ENCODE measurements around the gene SEC16A.

The SEC16A gene

GRCh38 chr9:136525207-136525606, 42.4 kb upstream of the SEC16A start:
- Mint-ChIP-seq H3K27ac (no peak overlapping the region), H3K36me3 (no peaks in the 10 kb centered on the region), H3K9me3 (ENCODE audit: low read depth) (no peaks in the 10 kb centered on the region), H3K4me3 (no peak overlapping the region), H3K4me1 (ENCODE audit: low read depth) (peaks cover 8% of the 10 kb centered on the region), H3K27me3 (no peaks in the 10 kb centered on the region)

GRCh38 chr9:136522314-136523237, 39.7 kb upstream of the SEC16A start:
- H3K27ac Mint-ChIP-seq: no peak overlapping the region

DNA sequence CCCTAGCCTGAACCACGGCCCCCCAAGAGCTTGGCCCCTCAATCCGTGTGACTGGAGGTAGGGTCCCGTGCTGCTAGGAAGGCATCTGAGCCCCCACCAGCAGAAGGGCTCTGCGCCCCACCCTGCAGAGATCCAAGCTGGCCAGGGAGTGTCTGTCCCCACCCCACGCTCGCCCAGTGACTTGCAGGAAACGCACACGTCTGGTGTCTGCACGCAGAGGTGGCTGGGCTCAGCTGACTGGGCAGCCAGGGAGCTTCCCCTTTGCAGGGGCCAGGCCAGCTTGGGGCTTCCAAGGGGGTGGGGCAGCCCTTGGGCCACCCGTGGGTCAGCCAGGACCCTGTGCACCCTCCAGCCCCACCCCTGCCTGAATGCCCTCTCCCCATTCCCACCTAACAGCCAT, 38.7 kb upstream of the SEC16A start:
- Mint-ChIP-seq H3K27me3 (no peaks in the 10 kb centered on the region), H3K4me3 (no peak overlapping the region), H3K36me3 (no peaks in the 10 kb centered on the region), H3K4me1 (ENCODE audit: low read depth) (no peaks in the 10 kb centered on the region), H3K27ac (no peak overlapping the region), H3K9me3 (ENCODE audit: low read depth) (no peaks in the 10 kb centered on the region)

More at GRCh38 chr9:136522314-136523237, 39.7 kb upstream of the SEC16A start:
- H3K9me3 Mint-ChIP-seq (ENCODE audit: low read depth): no peaks in the 10 kb centered on the region
- no peaks in the 10 kb centered on the region for H3K4me1 Mint-ChIP-seq (ENCODE audit: low read depth)
- H3K36me3 Mint-ChIP-seq: no peaks in the 10 kb centered on the region
- no peak overlapping the region for H3K4me3 Mint-ChIP-seq
- no peaks in the 10 kb centered on the region for H3K27me3 Mint-ChIP-seq

DNA sequence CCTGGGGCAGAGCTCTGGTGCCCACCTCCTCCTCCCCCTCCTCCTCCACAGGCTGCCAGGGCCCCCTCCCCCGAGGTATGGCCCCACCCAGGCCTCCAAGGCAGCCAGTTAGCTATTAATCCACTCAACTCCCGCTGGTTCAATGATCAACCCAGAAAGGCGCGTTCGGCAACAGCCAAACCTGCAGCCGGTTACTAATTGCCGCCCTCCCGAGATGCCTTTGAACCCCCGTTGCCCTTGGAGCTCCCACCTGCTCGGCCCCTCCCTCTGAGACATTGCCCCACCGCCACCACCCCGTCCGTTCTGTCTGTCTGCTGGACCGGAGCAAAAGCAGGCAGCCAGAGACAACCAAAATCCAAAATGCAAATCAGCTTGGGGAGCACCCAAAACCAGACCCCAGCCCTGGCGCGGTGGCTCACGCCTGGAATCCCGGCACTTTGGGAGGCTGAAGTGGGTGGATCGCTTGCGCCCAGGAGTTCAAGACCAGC, 37.3 kb upstream of the SEC16A start:
- Mint-ChIP-seq H3K4me1 (ENCODE audit: low read depth) (no peaks in the 10 kb centered on the region), H3K27me3 (no peaks in the 10 kb centered on the region), H3K4me3 (no peak overlapping the region), H3K27ac (no peak overlapping the region), H3K36me3 (no peaks in the 10 kb centered on the region), H3K9me3 (ENCODE audit: low read depth) (no peaks in the 10 kb centered on the region)

DNA sequence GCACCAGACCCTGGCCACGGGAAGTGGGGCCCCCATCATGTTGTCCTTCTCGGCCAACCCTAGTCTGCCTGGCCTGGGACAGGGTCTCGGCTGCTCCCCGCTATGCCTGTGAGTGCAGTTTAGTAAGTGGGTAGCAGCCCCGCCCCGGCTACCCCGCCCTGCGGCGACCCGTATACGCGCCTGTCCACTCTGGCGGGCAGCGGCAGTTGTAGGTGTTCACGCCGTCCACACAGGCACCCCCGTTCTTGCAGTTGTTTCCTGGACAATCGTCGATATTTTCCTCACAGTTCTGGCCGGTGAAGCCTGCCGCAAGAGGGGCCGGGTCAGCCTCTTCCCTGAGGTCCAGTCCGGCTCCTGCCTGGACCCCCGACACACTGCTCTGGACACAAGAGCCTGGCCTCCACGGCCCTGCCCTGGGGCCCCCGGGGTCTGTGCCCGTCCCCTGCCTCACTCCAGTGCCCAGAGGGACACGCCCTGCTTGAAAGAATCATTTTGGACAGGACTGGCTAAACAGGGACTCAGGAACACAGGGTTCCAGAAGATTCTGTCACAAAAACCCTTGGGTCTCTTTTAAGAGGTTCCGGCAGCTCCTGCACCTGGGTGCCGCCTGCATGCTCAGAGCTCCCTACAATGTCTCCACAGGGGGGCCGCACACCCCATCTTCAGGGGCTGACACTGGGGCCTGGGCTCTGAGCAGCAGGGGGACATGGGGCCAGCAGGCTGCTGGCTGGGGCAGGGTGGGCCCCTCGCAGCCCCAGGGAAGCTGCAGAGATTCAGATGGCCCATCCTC, 36.6 kb upstream of the SEC16A start:
- Mint-ChIP-seq H3K36me3 (no peaks in the 10 kb centered on the region), H3K4me1 (ENCODE audit: low read depth) (no peaks in the 10 kb centered on the region), H3K27ac (no peak overlapping the region), H3K4me3 (no peak overlapping the region), H3K9me3 (ENCODE audit: low read depth) (no peaks in the 10 kb centered on the region), H3K27me3 (no peaks in the 10 kb centered on the region)

- H3K4me1 Mint-ChIP-seq (ENCODE audit: low read depth): no peaks in the 10 kb centered on the region
- no peaks in the 10 kb centered on the region for H3K27me3 Mint-ChIP-seq
- H3K4me3 Mint-ChIP-seq: no peak overlapping the region
- H3K9me3 Mint-ChIP-seq (ENCODE audit: low read depth): no peaks in the 10 kb centered on the region
- no peak overlapping the region for H3K27ac Mint-ChIP-seq
- no peaks in the 10 kb centered on the region for H3K36me3 Mint-ChIP-seq
These were observed 35.8 kb upstream of the SEC16A start for GRCh38 chr9:136518623-136519022.

DNA sequence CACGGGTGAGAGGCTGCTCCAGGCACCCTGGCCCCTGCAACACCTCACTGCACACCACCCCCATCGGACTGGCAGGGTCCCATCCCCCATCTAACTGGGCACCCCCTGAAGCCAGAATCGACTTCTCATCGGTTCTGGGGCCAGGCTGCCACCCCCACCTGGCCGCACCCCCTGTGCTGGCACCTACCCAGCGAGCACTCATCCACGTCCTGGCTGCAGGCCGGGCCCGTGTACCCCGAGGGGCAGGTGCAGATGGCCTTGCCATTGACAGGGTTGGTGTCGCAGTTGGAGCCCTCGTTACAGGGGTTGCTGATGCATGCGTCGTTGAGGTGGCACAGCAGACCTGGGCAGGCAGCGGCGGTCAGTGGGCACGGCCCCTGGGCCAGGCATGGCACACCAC, 35.1 kb upstream of the SEC16A start:
- Mint-ChIP-seq H3K27ac (no peak overlapping the region), H3K36me3 (no peaks in the 10 kb centered on the region), H3K27me3 (no peaks in the 10 kb centered on the region), H3K4me1 (ENCODE audit: low read depth) (no peaks in the 10 kb centered on the region), H3K9me3 (ENCODE audit: low read depth) (no peaks in the 10 kb centered on the region), H3K4me3 (no peak overlapping the region)

- no peak overlapping the region for H3K27ac Mint-ChIP-seq
- no peaks in the 10 kb centered on the region for H3K9me3 Mint-ChIP-seq (ENCODE audit: low read depth)
- no peaks in the 10 kb centered on the region for H3K27me3 Mint-ChIP-seq
- no peaks in the 10 kb centered on the region for H3K4me1 Mint-ChIP-seq (ENCODE audit: low read depth)
- no peaks in the 10 kb centered on the region for H3K36me3 Mint-ChIP-seq
- no peak overlapping the region for H3K4me3 Mint-ChIP-seq
These were observed 34.3 kb upstream of the SEC16A start for GRCh38 chr9:136517012-136517743.

GRCh38 chr9:136516191-136516654, 33.4 kb upstream of the SEC16A start:
- Mint-ChIP-seq H3K27me3 (no peaks in the 10 kb centered on the region), H3K9me3 (ENCODE audit: low read depth) (no peaks in the 10 kb centered on the region), H3K4me3 (no peak overlapping the region), H3K36me3 (no peaks in the 10 kb centered on the region), H3K27ac (no peak overlapping the region), H3K4me1 (ENCODE audit: low read depth) (no peaks in the 10 kb centered on the region)

DNA sequence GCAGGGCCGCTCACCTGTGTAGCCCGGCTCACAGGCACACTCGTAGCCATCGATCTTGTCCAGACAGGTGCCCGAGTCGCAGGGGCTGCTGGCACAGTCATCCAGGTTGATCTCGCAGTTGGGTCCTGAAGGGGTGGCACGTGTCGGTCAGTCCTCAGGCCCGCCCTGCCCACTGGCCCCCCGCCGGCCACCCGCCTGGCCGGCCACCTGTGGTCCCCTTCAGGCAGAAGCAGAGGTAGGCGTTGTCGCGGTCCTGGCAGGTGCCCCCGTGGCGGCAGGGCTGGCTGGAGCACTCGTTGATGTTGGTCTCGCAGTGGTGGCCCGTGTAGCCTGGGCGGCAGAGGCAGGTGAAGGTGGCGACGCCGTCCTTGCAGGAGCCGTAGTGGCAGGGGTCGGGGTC, 32.4 kb upstream of the SEC16A start:
- Mint-ChIP-seq H3K9me3 (ENCODE audit: low read depth) (no peaks in the 10 kb centered on the region), H3K36me3 (no peaks in the 10 kb centered on the region), H3K4me3 (no peak overlapping the region), H3K27me3 (no peaks in the 10 kb centered on the region), H3K4me1 (ENCODE audit: low read depth) (no peaks in the 10 kb centered on the region), H3K27ac (no peak overlapping the region)

- H3K4me3 Mint-ChIP-seq: no peak overlapping the region
- no peaks in the 10 kb centered on the region for H3K9me3 Mint-ChIP-seq (ENCODE audit: low read depth)
- no peaks in the 10 kb centered on the region for H3K27me3 Mint-ChIP-seq
- H3K36me3 Mint-ChIP-seq: no peaks in the 10 kb centered on the region
- no peaks in the 10 kb centered on the region for H3K4me1 Mint-ChIP-seq (ENCODE audit: low read depth)
- H3K27ac Mint-ChIP-seq: no peak overlapping the region
These were observed 31.3 kb upstream of the SEC16A start for GRCh38 chr9:136514022-136514714.

GRCh38 chr9:136513191-136513590, 30.4 kb upstream of the SEC16A start:
- Mint-ChIP-seq H3K27me3 (no peaks in the 10 kb centered on the region), H3K4me3 (no peak overlapping the region), H3K36me3 (no peaks in the 10 kb centered on the region), H3K27ac (no peak overlapping the region), H3K4me1 (ENCODE audit: low read depth) (no peaks in the 10 kb centered on the region), H3K9me3 (ENCODE audit: low read depth) (no peaks in the 10 kb centered on the region)

GRCh38 chr9:136512651-136513071, 29.8 kb upstream of the SEC16A start:
- H3K27ac Mint-ChIP-seq: no peak overlapping the region
- H3K36me3 Mint-ChIP-seq: no peaks in the 10 kb centered on the region
- H3K4me1 Mint-ChIP-seq (ENCODE audit: low read depth): no peaks in the 10 kb centered on the region
- H3K27me3 Mint-ChIP-seq: no peaks in the 10 kb centered on the region
- H3K9me3 Mint-ChIP-seq (ENCODE audit: low read depth): no peaks in the 10 kb centered on the region
- no peak overlapping the region for H3K4me3 Mint-ChIP-seq

Measured in activated naive CD8-positive, alpha-beta T cell (primary cell).